OCI-LY7 (cell line): Measurements from ENCODE around the gene ACVRL1. TPM values are rescaled to one million over a fixed set of nuclear protein-coding genes. Genes with fewer than 3 reads are reported as not detected.

ENCODE experiments used
- BruUV-seq: library from RNA; stranded (reverse); fragments of 400-500 nt; replicated peaks from 2 replicates; lab custom pipeline; 2021; lab: Mats Ljungman, UMichigan
- CTCF ChIA-PET: fragments of 300-600 bp; sonication (Branson Sonifier 250); formaldehyde crosslinking; loops from one replicate; lab custom pipeline; 2022; ENCODE audit warnings: antibody characterized with exemption; ENCODE audit not compliant: unreplicated experiment; lab: Charles Lee
- POLR2A ChIA-PET: fragments of 300-600 bp; sonication (Branson Sonifier 250); formaldehyde crosslinking; loops from one replicate; lab custom pipeline; 2022; ENCODE audit warnings: antibody characterized with exemption; lab: Charles Lee
- DNase-seq: peaks from one replicate; pipeline ENCODE4 v3.0.0-alpha.2; 2015; ENCODE audit warnings: low spot score
- H2AFZ ChIP-seq: fragments of 200-600 bp; sonication (generic), shearing (Covaris generic); 2 replicates; pipeline ENCODE4 v1.6.1; 2014; ENCODE audit warnings: mild to moderate bottlenecking, antibody characterized with exemption, low read length, moderate library complexity
- H3K27ac ChIP-seq: fragments of 200-600 bp; sonication (generic); 2 replicates; pipeline ENCODE4 v1.5.1; 2014; ENCODE audit warnings: mixed run types, low read depth, mild to moderate bottlenecking, moderate library complexity, low read length, inconsistent platforms; ENCODE audit not compliant: poor library complexity, severe bottlenecking
- H3K36me3 ChIP-seq: fragments of 200-600 bp; sonication (generic); 2 replicates; pipeline ENCODE4 v1.6.1; 2014; ENCODE audit warnings: mild to moderate bottlenecking, antibody characterized with exemption, low read length, moderate library complexity, mixed read lengths; ENCODE audit not compliant: insufficient read depth
- H3K4me1 ChIP-seq: fragments of 200-600 bp; sonication (generic); 2 replicates; pipeline ENCODE4 v1.5.1; 2014; ENCODE audit warnings: mild to moderate bottlenecking, low read length; ENCODE audit not compliant: insufficient read depth, poor library complexity, severe bottlenecking
- H3K4me2 ChIP-seq: fragments of 200-600 bp; sonication (generic); 2 replicates; pipeline ENCODE4 v1.6.1; 2014; ENCODE audit warnings: mild to moderate bottlenecking, low read length
- H3K4me3 ChIP-seq: fragments of 200-600 bp; sonication (generic); 2 replicates; pipeline ENCODE4 v1.5.1; 2014; ENCODE audit warnings: mild to moderate bottlenecking, low read depth, low read length; ENCODE audit not compliant: poor library complexity, severe bottlenecking
- H3K79me2 ChIP-seq: fragments of 200-600 bp; sonication (generic); 2 replicates; pipeline ENCODE4 v1.6.1; 2016; ENCODE audit warnings: low read depth, mild to moderate bottlenecking, low read length, moderate library complexity, mixed read lengths; ENCODE audit not compliant: insufficient read depth
- H3K9me2 ChIP-seq: fragments of 200-600 bp; sonication (generic); 2 replicates; pipeline ENCODE4 v1.6.1; 2016; ENCODE audit warnings: mild to moderate bottlenecking, low read length, mixed read lengths; ENCODE audit not compliant: insufficient read depth
- H3K9me3 ChIP-seq: fragments of 200-600 bp; sonication (generic); 2 replicates; pipeline ENCODE4 v1.6.1; 2014; ENCODE audit warnings: mild to moderate bottlenecking, mixed run types, low read length, mixed read lengths
- H4K20me1 ChIP-seq: fragments of 200-600 bp; sonication (generic); 2 replicates; pipeline ENCODE4 v1.6.1; 2014; ENCODE audit warnings: mild to moderate bottlenecking, antibody characterized with exemption, low read length, moderate library complexity, mixed read lengths; ENCODE audit not compliant: insufficient read depth
- CTCF ChIP-seq: fragments of 200-600 bp; sonication (generic); conservative IDR thresholded peaks from 2 replicates; pipeline ENCODE4 v1.5.1; 2014; ENCODE audit warnings: mild to moderate bottlenecking, antibody characterized with exemption, low read length, moderate library complexity, mixed read lengths
- EZH2phosphoT487 ChIP-seq: fragments of 200-600 bp; sonication (generic); IDR thresholded peaks from 2 replicates; pipeline ENCODE4 v1.6.1; 2018; ENCODE audit warnings: low read depth, borderline replicate concordance, mild to moderate bottlenecking, mixed run types, antibody characterized with exemption, low read length, moderate library complexity, mixed read lengths
- intact Hi-C: fragments of 100-400 bp; cut with micrococcal nuclease; formaldehyde crosslinking; loops from one replicate; pipeline ENCODE4 v1.10.0; 2022; ENCODE audit not compliant: unreplicated experiment
- total RNA-seq, 2 experiments: library from RNA; depleted of rRNA in 1 of 2; stranded (reverse); fragments of >200 nt in 1 of 2; shearing (Covaris generic) in 1 of 2; gene quantifications; 2 replicates each; pipeline ENCODE4 v1.2.3, GENCODE V29; 2014 to 2022

Gene ACVRL1
- total RNA-seq, 2 experiments from 2014 or later = not detected

- H3K27ac ChIP-seq = no peak overlapping the region
Observed at GRCh38 chr12:51942501-51943000, 35.2 kb downstream of the ACVRL1 start.

DNA sequence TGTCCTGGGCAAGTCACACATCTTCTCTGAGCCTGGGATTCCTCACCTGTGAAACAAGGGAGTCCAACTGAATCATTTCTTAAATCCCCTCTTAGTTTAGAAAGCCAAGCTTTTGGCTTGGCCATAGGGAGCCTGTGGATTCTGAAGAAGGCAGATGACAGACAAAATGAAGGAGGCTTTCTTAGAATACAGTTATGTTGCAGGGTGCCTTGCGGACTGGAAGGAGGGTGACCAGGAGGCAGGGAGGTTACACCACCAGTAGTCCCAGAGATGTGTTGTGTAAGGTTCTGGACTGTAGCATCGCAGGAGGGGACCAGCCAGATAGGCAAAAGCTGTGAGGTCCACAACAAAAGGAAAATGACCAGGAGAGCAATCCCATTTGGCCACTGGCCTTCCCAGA is 36.0 kb downstream of the ACVRL1 start:
- no TSS peak for BruUV-seq
- Histone ChIP-seq H3K27ac (no peak overlapping the region), H4K20me1 (no peaks in the 10 kb centered on the region), H3K79me2 (no peaks in the 10 kb centered on the region), H3K36me3 (no peaks in the 10 kb centered on the region), H3K4me1 (no peaks in the 10 kb centered on the region), H3K4me3 (no peak overlapping the region), H3K9me2 (no peaks in the 10 kb centered on the region), H3K4me2 (no peak overlapping the region), H3K9me3 (peaks cover 11% of the 10 kb centered on the region), H2AFZ (no peak overlapping the region)
- POLR2A ChIA-PET = no interaction called here
- CTCF ChIA-PET = no interaction called here
- intact Hi-C loops = no loop called here
- no peak for DNase-seq
- TF ChIP-seq EZH2phosphoT487 = no peak
- TF ChIP-seq CTCF = no peak

More at GRCh38 chr12:51942501-51943000, 35.2 kb downstream of the ACVRL1 start:
- no peak overlapping the region for H3K4me2 ChIP-seq
- no peaks in the 10 kb centered on the region for H3K9me2 ChIP-seq
- H2AFZ ChIP-seq = no peak overlapping the region
- TF ChIP-seq CTCF (no peak), EZH2phosphoT487 (no peak)
- no peaks in the 10 kb centered on the region for H4K20me1 ChIP-seq
- H3K79me2 ChIP-seq = no peaks in the 10 kb centered on the region
- no peaks in the 10 kb centered on the region for H3K4me1 ChIP-seq
- DNase-seq = no peak
- no TSS peak for BruUV-seq
- H3K4me3 ChIP-seq = no peak overlapping the region
- intact Hi-C loops = no loop called here
- H3K36me3 ChIP-seq = no peaks in the 10 kb centered on the region
- H3K9me3 ChIP-seq = peaks cover 11% of the 10 kb centered on the region
- POLR2A ChIA-PET = no interaction called here
- CTCF ChIA-PET = no interaction called here

DNA sequence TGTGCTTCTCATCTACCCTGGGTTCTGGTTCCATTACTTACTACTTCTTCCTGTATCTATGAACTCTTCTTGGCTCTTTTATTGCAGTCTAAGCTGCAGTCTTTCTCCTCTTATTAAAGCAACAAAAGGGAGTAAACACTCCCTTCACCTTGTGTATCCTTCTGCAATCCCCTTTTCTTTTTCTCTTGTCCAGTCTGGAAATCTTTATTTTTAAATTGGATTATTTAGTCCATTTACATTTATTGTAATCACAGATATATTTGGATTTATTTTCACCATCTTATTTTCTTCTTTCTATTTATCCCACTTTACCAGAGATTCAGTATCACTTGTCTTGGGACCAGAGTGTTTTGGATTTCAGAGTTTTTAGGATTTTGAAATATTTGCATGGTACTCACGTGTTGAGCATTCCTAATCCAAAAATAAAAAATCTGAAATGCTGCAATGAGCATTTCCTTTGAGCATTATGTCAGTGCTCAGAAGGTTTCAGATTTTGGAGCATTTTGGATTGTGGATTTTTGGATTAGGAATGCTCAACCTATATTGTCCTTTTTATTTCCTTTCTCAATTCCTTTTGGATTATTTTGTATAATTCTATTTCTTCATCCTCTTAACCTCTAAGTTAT is 37.4 kb downstream of the ACVRL1 start:
- no peaks in the 10 kb centered on the region for H4K20me1 ChIP-seq
- no peak overlapping the region for H3K4me2 ChIP-seq
- H3K27ac ChIP-seq = no peak overlapping the region
- H3K9me3 ChIP-seq = peaks cover 11% of the 10 kb centered on the region
- ChIA-PET CTCF (no interaction called here), POLR2A (no interaction called here)
- no peak for DNase-seq
- no TSS peak for BruUV-seq
- H3K9me2 ChIP-seq = no peaks in the 10 kb centered on the region
- no peaks in the 10 kb centered on the region for H3K36me3 ChIP-seq
- no peaks in the 10 kb centered on the region for H3K79me2 ChIP-seq
- no peaks in the 10 kb centered on the region for H3K4me1 ChIP-seq
- intact Hi-C loops = no loop called here
- H3K4me3 ChIP-seq = no peak overlapping the region
- no peak overlapping the region for H2AFZ ChIP-seq
- no peak for TF ChIP-seq CTCF
- TF ChIP-seq EZH2phosphoT487 = no peak
